HTR-8/SVneo (cell line): Measurements from ENCODE around the gene CMTM3.
A peak's percentile ranks its signal among the peaks of the same experiment; 100 is the strongest.
"Not testable (repeated sequence)": the region's sequence is repeated elsewhere in the genome, so short reads cannot be mapped to it uniquely, and the experiment has no call there.

ENCODE experiments used
- DNase-seq: peaks from one replicate; pipeline ENCODE4 v3.0.0; 2011; ENCODE audit warnings: low spot score, mixed read lengths; ENCODE audit not compliant: insufficient read length
- FAIRE-seq: peaks from 2 replicates; lab custom pipeline; 2011; peaks lifted over from hg19 to GRCh38; lab: Jason Lieb, UNC

CMTM3 gene

DNA sequence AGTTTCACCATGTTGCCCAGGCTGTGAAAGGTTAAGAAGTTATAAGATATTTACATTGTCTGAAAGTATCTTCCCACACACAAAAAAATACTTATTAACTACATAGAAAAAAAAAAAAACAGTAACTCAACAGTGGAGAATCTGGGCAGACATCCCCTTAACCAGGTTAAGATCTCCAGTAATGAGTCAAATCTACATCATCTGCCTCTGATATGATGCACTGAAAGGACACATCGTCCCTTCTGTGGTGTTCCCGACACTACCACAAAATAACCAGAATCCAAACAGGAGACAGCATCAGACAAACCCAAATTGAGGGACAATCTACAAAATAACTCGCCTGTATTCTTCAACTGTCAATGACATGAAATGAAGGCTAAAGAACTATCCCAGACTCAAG, 52.0 kb downstream of the CMTM3 start:
- DNase-seq: no peak
- no peak for FAIRE-seq

- FAIRE-seq: no peak
Observed at GRCh38 chr16:66658143-66658859, 53.8 kb downstream of the CMTM3 start.

GRCh38 chr16:66658860-66659190, 54.3 kb downstream of the CMTM3 start:
- no peak for DNase-seq
- FAIRE-seq: no peak

More at GRCh38 chr16:66658143-66658859, 53.8 kb downstream of the CMTM3 start:
- DNase-seq: no peak

DNA sequence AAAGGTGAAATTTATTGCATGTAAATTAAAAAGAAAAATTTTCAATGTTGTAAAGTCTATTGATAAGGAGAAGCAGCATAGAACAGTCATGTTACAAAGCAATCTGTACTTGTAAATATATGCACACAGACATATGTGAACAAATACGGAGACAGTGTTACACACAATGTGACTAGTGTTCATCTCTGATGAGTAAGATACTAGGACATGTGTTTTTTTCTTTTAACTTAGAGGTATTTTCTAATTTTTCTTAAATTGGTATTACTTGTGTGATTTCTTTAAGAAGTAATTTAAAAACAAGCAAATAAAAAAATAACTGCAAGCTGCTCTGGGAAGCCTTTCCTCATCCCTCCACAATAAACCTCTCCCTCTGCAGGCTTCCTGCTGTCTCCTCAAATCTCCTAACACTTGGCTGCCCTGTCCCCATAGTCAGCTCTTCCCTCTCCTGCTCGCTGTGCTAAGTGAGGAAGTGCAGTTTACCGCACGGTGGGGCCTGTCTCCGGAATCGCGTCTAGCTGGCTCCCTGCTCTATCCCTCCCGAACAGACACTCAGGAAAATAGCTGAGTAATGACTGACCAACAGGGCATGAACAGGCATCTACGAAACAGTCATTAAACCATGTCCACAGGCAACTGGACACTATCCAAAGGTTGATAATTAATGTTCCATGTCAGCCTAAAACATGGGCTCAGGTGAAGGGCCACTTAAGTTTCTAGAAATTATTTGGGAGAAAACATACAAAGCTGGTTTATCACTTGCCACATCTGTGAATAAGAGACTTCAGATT, 56.1 kb downstream of the CMTM3 start:
- peak; percentile 87 for FAIRE-seq
- peak; percentile 87 for DNase-seq

- no peak for DNase-seq
- FAIRE-seq: no peak
Observed at GRCh38 chr16:66661210-66661560, 56.7 kb downstream of the CMTM3 start.

GRCh38 chr16:66661671-66662346, 57.3 kb downstream of the CMTM3 start:
- not testable (repeated sequence) for FAIRE-seq, DNase-seq

DNA sequence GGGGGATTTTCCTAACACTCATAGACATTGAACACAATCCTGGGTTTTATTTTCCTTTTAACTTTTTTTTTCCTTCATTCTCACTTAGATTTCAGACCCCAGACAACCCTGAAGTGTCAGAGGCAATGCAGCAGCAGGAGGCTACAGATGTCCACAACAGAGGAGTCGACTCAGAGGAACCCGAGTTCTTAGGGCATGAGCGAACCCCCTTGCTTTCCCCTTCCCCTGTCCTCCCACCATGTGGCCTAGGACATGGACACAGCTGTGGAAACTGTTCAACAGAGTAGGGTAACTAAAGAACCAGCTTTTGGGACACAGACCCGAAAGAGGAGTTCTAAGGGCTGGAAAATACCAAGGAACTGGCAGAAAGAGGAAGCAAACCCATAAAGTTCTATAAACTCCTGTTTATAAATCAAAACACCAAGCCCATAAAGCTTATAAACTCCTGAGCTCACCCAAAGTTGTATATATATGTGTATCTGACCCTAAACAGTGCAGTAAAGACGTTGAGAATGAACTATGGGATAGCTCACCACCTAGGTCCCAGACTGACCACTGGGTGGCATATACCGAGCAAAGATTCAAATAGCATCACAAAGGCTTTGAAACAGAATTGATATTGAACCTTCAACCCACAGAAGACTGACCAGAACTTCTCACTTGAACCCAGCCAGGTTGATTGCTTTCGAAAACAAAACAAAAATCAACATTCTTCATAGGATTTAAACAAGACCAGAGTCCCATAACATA, 58.1 kb downstream of the CMTM3 start:
- no peak for FAIRE-seq
- peak; percentile 48 for DNase-seq
